Dermis blood vessel endothelial cell (primary cell): ENCODE results near the gene FTSJ3. TPM values are rescaled to one million over a fixed set of nuclear protein-coding genes. Genes with fewer than 3 reads are reported as not detected.
A peak's percentile ranks its signal among the peaks of the same experiment; 100 is the strongest.

Experiments used
- DNase-seq: peaks from one replicate; pipeline ENCODE4 v3.0.0; 2010
- total RNA-seq: library from RNA; depleted of rRNA; stranded (reverse); fragments of >200 nt; gene quantifications from 2 replicates; pipeline ENCODE4 v1.2.3, GENCODE V29; 2014

Gene FTSJ3
- total RNA-seq, 1 donor from 2014 or later = 78.8 TPM

DNA sequence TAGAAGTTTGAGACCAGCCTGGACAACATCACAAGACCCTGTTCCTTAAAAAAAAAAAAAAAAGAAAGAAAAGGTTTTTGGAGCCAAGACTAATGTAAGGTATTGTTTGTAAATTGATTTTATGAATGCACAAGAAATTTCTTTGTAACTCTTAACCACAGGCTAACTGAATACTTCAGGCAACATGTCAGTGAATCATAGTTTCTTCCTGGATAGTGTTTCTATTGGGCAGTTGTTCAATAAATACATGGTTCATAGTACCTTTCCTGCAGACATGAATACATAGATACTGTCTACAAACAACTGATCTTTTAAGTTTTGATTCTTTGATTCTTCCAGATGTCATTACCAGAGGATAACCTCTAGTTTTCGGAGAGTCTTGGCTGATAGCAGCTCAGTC lies 41.9 kb downstream of the FTSJ3 start:
- peak; percentile 44 for DNase-seq

DNA sequence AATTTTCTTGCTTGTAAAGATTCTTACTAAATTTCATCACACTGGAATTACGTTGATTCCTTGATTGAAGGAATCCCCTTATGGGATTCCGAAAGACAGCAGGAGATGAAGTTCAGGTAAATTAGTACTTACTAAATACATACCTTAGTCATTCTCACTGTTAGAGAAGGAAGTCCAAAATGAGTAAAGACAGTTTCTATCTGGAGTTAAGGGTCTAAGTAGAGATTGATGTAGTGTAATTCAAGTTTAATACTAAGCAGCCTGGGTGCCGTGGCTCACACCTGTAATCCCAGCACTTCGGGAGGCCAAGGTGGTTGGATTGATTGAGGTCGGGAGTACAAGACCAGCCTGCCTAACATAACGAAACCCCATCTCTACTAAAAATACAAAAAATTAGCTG lies 43.9 kb downstream of the FTSJ3 start:
- DNase-seq = no peak

DNA sequence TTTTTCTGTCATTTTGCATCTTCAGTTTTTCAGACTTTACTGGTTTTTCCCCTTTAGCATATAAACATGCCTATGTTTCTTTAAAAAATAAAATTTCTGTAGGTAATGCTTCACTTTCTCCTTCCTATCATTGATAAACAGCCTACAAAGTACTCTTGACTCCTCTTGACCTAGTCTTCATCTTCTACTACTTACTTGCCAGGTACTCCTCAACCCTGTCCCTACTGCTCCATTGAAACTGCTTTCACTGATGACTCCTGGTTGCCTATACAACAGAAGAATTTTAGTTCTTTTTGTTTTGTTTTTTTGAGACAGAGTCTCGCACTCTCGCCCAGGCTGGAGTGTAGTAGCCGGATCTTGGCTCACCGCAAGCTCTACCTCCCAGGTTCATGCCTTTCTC lies 46.5 kb downstream of the FTSJ3 start:
- no peak for DNase-seq

DNA sequence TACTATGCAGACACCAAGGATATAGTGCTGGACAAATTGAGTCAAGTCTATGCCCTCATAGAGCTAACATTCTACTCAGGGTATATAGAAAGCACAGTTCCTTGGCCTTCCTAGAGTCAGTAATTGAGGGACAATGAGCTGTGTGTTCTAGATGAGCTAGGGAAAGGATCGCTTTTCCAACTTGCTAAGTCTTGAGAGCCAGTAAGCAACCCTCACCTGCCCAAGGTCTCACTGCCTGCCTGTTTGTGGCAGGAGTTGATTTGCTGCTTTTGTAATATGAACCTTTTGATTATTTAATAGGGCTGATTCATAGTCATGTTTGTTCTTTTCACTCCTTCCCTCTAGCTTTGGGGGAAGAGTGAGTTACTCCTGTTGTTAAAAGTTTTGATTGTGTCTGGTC lies 47.0 kb downstream of the FTSJ3 start:
- DNase-seq = no peak

DNA sequence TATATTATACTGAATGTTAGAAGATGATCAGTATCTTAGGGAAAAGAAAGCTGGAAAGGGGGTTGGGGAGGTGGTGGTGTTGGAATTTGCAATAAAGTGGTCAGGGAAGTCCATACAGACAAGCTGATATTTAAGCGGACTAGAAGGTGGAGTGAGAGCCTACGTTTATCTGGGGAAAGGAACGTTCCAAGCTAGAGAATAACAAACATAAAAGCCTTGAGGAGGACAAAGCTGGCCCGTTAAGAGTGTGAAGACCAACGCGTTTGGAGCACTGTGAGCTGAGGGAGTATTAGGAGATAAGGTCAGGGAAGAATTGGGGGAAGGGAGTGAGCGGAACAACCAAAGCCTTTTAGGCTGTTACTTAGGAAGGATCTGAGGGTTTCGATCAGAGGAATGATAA lies 52.0 kb downstream of the FTSJ3 start:
- DNase-seq = peak; percentile 22

DNA sequence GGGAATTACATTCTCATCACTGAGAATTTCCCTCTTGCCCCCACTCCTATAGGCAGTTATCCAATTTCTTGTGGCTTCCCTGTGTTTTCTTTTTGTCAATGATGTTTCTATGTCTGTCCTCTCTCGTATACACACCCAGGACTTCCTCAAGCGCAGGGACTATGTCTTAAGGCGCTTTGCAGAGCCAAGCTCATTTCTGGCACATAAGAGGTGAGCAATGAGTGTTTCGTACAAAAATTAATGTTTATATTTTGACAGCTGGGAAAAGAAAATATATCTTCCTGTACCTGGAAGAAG lies 52.5 kb downstream of the FTSJ3 start:
- peak; percentile 32 for DNase-seq

DNA sequence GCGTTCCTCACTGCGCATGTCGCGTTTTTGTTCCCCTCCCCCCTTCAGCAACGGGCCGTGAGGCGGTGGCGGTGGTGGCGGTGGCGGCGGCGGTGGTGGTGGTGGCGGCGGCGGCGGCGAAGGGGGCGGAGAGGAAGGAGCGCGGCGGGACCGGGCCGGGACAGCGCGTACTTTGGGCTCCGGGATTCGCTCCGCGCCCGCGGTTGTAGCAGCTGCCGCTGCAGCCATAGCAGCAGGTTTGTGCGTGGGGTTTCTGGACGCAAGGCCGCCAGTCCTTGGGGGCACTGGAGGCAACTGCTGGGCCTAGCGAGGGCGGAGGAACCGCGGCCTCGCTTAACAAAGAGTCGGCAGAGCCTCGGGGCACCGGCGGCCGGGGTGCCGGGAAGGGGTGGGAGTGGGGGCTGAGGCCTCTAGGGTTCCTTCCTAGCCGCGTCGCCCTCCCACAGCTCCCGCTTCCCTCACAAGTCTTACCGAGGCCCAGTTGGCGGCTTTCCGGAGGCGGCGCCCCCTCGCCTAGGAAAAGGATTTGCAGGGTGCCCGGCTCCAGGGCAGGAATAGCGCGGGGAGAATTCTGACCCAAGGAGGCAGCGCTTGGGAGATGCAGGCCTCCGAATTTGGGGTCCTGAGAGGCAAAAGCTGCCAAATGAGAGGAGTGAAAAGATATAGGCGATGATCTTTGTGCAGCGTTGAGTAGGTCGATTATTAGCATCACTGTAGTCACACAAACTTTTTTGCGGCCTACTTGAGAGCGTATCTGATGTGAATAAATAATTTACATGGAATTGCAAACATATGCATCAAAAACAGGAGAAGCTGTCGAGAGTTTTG lies 53.1 kb downstream of the FTSJ3 start, which contains the start of gene DDX42:
Gene DDX42, plus strand, starts transcription at position 30 of the 828 bp plus-strand sequence. CDS start 12,880 bp downstream, outside the sequence.
- peak; percentile 76 for DNase-seq

DNA sequence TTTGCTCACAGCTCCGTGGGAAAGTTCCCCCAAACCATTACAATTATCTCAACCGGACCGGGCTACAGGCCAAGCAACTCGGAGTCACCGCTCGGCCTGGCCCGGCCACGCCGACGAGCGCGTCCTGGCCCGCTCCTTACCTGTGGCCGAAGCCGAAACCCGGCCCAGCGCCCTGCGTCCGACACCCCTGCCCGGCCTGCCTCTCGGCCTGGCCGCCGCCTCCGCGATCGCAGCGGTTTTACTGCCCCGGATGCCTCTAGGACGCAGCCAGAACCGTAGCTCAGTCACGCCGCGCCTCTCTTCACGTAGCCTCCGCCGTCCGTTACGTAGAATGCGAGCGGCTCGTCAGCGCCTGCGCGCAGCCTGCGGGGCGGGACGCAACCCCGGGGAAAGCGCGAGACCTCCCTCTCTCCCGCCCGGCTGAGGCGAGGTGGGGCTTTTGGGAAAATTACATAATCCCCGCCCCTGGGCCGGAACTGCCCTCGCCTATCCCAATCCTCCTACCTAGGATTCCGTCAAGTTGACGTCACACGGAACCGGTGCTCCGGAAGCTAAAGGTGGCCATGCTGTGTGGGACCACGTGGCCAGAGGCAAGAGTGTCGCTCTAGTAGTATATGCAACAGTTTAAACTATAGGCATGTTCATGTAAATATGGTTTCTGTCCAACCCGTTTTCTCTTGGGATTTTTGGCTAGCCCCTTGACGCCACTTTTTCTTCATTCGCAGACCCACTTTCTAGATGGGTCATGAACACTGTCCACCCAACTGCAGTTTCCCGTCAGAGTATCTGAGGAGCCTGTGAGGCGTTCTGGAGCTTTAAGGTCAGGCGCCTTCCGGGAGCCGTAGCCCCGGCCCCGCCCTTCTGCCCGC lies 54.0 kb downstream of the FTSJ3 start, which contains the start of gene CCDC47:
Gene CCDC47, minus strand, starts transcription at position 326 of the 869 bp plus-strand sequence. CDS start 7,422 bp downstream, outside the sequence.
- peak; percentile 100 for DNase-seq

DNA sequence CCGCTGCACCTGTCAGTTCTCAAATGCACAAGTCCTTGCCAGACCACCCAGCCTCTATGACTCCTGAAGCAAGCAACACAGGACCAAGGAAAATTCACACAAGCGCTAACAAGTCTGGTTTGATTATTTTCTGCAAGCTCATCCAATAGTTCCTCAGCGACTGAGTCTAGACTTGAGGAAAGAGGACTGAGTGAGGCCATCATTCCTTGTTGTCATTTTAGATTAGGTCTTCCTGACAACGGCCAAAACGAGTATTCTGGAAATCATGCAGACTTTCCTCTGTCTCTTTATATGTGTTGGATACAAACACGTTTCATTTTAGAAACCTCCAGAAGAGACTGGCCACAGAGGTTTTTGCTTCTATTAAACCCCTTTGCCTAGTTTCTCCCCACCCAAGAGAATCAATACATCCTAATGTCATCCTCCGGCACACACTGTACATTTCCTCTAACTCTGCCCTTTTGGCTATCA lies 54.6 kb downstream of the FTSJ3 start:
- peak; percentile 55 for DNase-seq

Other genes starting within 250 kb of the FTSJ3 start
- gene TACO1, start 226.8 kb downstream of the FTSJ3 start, total RNA-seq = 15.5 and 24.3 TPM in 2 replicates
- 138 and 207 TPM in 2 replicates for gene MAP3K3, start 205.2 kb downstream of the FTSJ3 start, total RNA-seq
- 46.5 and 64.4 TPM in 2 replicates for gene LIMD2, start 127.5 kb downstream of the FTSJ3 start, total RNA-seq
- 26.5 and 27.5 TPM in 2 replicates for gene STRADA, start 85.9 kb downstream of the FTSJ3 start, total RNA-seq
- 109 and 164 TPM in 2 replicates for gene CCDC47, start 54.1 kb downstream of the FTSJ3 start, total RNA-seq
- gene DDX42, start 53.5 kb downstream of the FTSJ3 start, total RNA-seq = 71.6 and 81.5 TPM in 2 replicates
- 46.6 and 92.0 TPM in 2 replicates for gene PSMC5, start 232 bp downstream of the FTSJ3 start, total RNA-seq
- 78.8 and 97.8 TPM in 2 replicates for gene SMARCD2, start 15.0 kb upstream of the FTSJ3 start, total RNA-seq
- not detected in 2 replicates for gene CSH2, start 46.0 kb upstream of the FTSJ3 start, total RNA-seq
- not detected in 2 replicates for gene GH2, start 54.3 kb upstream of the FTSJ3 start, total RNA-seq
- gene CSH1, start 68.9 kb upstream of the FTSJ3 start, total RNA-seq = not detected in 2 replicates
- not detected in 2 replicates for gene CSHL1, start 83.6 kb upstream of the FTSJ3 start, total RNA-seq
- not detected in 2 replicates for gene GH1, start 91.2 kb upstream of the FTSJ3 start, total RNA-seq
- gene CD79B, start 104.7 kb upstream of the FTSJ3 start, total RNA-seq = 2.1 and 5.1 TPM in 2 replicates
- 0.09 and 0.17 TPM in 2 replicates for gene SCN4A, start 145.3 kb upstream of the FTSJ3 start, total RNA-seq
- gene PRR29, start 170.7 kb upstream of the FTSJ3 start, total RNA-seq = 0.42 and 0.85 TPM in 2 replicates
- 443 and 748 TPM in 2 replicates for gene ICAM2, start 193.0 kb upstream of the FTSJ3 start, total RNA-seq